GM19043 (cell line): ENCODE measurements around the gene KHK.

Source experiments
- ATAC-seq: cut with Tn5 transposase; IDR thresholded peaks from one replicate; pipeline ENCODE4 v1.9.1; 2021; ENCODE audit warnings: low read depth; ENCODE audit not compliant: unreplicated experiment

Gene KHK

DNA sequence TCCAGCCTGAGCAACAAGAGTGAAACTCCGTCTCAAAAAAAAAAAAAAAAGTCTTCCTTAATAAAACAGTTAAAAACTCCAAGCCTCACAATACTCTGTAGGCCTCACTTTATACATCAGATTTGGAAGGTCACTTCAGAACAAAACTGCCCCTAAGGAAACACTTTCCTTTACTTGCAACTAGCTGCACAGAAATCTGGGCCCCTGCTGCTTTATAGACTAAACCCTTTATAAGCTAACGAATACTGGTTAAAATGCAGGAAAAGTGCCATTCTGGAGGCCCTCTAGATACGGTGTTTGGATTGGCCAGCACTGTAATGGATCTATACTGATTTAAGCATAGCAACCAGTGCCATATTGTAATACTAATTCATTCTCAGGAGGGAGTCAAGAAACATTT is 38.5 kb downstream of the KHK start:
- ATAC-seq, result no peak

DNA sequence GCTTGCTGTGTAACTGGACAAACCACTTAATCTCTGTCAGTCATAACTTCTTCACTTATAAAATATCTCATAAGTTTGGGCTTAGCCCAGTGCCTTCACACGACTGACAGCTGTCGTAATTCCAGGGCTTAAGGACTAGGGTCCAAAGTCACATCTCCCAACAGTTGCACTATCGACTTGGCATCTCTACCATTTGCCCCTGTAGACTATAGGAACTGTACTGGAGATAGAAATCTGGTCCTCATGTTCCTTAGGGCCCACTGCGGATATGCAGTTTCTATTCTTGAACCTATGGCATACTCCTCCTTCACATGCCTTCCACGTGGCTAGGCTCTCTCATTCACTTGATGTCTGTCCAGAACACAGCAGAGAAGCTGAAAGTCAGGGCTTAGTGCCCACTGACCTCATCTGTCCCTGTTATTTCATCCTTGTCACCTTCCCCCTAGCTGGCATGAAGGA is 39.7 kb downstream of the KHK start:
- no peak for ATAC-seq

DNA sequence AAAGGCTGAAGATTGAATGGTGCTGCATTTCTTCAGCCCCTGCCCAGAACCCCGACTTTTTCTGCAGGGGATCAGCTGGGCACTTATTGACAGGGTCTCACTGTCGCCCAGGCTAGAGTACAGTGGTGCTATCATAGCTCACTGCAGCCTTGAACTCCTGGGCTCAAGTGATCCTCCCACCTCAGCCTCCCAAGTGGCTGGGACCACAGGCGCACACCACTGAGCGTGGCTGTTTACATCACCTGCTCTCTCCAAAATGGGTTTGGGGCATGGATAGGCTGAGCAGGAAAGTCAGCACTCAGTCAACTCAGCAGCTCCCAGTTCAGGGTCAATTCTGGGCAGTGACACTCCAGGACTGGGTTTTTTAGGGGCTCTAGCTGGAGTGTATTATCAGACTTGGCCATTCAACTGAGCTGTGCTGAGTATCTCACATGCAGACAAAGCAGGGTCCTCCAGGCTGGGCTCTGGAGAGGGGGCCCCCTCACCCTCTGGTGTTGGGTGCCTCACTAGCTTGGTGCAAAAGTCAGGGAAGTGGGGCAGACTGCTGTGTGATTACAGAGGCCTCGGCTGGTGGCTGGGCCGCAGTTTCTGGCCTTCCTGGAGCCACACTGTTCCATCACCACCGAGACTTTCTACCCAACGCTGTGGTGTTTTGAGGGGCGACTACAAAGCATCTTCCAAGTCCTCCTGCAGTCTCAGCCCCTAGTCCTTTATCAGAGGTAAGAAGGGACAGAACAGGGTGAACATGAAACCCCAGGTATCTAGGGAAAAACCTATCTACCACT is 41.5 kb downstream of the KHK start:
- no peak for ATAC-seq

DNA sequence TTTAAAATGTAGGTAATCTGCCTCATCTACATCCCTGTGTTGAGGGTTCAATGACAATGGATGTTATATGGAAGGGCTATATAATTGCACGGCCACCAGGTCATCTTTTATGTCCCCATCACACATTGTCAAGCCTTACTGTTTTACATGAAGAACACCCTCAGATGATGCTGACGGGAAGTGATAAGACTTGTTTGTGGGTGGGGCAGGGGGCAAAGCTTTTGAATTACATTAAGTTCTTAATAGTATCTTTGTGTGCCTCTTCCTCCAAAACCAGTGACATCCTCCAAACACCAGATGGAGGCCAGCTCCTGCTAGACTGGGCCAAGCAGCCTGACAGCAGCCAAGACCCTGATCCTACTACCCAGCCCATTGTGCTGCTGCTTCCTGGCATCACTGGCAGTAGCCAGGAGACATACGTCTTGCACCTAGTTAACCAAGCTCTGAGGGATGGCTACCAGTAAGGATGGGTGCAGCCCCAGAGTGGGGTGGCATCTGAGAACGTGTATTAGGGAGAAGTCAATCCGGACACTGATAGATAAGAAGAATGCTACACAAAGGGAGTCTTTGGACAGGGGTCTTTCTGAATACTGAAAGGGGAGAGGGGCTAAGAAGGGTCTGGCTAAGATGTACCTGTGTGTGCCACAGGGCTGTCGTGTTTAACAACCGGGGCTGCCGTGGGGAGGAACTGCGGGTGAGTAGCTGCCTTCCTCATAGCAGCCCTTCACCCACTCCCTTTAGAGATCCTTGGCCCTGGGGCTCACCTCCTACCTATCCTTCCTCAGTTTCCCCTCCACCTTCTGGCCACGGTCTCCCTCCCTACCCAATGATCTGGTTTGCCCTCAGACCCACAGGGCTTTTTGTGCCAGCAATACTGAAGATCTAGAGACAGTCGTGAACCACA is 42.3 kb downstream of the KHK start:
- ATAC-seq, result no peak

DNA sequence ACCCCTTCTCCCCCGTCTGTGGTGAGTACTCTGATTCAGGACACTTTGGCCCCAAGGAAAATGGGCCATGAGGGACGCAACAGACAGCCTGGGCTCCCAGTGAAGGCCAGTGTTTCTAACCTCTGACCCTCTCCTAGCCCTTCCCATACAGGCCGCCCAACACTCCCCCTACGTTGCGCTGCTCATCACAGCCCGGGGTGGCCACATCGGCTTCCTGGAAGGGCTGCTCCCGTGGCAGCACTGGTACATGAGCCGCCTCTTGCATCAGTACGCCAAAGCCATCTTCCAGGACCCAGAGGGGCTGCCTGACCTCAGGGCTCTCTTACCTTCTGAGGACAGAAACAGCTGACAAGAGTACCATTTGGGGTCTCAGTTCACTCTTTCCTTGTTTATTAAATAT is 43.8 kb downstream of the KHK start:
- no peak for ATAC-seq

DNA sequence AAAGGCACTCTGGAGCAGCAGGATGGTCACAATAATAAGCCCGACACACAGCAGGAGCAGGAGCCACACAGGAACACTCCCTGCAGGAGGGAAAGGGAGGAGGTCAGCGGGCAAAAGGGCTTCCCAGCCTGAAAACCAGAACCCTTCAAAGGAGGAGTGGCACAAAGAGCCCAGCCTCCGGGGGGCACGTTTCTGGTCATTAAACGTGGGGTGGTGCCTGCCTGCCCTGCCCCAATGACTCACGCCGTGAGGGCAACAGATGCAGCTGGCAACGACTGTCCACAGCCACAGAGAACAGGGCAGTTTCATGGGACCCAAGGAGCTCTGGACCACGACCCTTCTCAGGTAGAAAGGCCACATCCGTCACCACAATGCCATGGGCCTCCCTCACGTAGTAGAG is 44.9 kb downstream of the KHK start:
- no peak for ATAC-seq

DNA sequence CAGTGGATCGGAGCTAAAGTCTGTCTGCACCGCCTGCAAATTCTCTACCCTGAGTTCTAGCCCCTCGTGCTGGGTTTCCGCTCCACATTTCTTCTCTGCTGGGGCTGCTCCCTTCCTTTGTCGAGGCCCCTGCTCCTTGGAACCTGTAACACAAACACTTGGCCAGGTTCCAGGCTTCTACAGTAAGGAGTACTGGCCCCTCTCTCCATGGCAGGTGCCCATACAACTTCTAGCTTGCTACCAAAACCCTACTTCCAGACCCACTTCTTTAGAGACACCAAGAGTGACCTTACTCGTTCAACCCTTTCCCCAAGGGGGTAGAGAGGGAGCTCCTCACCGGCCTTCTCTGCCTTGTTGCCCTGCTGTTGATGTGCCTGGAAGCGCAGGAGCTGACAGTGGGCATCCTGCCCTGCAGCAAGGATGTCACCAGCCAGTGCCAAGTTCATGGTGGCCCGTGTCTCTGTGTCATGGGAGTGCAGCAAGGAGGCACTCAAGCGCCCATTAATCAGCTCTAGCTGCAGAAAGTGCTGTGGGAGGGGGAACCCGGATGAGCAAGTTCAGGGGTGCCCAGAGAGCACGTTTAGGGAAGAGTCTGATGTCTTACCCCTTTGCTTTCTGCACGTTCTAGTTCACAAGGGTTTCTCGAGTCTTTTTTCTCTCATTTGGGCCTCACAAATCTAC is 46.8 kb downstream of the KHK start:
- ATAC-seq, result no peak

DNA sequence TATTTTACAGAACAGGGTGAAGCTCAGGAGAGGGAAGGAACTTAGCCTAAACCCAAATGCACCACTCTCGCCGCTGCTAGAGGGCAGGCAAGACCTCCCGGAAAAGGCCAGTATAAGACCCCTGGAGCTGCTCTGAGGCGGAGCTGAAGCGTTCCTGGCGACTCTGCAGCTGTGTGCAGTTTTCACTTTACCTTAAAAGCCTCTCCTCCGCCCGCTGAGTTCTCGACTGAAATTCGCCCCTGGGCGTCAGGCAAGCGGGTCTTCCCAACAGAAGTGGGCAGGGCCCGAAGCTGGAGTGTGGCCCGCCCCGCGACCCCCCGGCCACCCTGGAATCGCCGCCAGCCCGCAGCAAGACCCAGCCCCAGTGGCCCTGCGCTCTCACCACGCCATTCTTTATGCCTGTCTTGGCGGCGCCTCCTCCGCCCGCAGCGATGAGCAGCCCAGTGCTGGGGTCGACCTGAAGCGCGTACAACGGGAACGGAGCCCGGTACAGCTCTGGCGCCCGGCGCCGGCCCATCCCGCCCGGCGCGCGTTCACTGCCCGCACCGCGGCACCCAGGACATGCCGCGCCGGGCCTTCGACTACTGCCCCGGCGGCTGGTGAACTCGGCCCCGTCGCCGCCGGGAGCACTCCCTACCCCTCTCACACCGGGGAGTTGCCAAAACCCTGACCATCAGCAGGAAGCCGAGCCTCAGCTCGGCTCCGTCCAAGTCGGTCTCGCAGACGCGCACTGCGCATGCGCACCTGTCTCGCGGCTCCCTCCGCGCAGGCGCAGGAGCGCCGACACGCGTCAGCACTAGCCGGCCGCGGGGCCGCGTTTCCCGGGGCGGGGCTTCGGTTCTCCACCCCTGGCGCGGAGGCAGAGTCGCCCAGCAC is 47.6 kb downstream of the KHK start, which contains the start of gene PREB:
TSS of gene PREB (minus strand) at position 732 of the 876 bp plus-strand sequence. CDS start at position 517, 215 bp downstream.
- ATAC-seq, result peak; percentile 78

DNA sequence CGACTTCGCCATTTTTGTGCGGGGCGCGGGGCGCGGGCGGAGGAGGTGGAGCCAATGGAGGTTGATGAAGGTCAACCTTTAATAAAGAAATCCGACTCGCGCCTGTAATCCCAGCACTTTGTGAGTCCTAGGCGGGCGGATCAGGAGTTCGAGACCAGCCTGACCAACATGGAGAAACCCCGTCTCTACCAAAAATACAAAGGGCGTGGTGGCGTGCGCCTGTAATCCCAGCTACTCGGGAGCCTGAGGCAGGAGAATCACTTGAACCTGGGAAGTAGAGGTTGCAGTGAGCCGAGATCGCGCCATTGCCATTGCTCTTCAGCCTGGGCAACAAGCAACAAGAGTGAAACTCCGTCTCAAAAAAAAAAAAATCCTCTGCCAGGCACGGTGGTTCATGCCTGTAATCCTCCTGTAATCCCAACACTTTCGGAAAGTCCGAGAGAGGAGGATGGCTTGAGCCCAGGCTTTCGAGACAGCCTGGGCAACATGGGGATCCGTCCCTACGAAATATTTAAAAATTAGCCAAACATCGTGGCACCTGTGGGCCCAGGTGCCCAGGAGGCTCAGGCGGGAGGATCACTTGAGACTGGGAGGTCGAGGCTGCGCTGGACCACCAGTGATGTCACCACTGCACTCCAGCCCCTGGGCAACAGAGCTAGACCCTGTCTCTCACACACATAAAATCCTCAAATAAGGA is 48.4 kb downstream of the KHK start:
- ATAC-seq, result no peak

DNA sequence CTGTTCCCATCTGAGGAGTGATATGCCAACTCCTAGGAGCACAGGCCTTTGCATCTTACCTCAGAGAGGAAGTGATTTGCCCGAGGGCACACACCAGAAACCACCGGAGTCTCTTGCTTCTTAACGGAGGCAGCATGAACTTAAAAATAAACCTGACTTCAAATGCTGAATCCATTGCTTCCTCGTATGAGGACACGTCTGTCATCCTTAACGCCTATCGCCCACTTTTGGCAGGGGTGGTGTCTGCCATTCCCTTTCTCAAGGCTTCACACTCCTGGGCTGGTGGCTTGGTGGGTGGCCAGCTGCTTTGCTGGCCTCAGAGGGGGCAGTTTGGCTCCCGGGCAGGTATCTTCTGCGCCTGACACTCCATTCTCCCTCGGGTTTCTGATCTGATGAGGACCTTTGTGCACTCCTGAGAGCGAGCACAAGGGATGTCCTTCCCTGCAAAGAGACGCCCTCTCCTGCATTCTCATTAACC is 48.9 kb downstream of the KHK start:
- ATAC-seq, result no peak

DNA sequence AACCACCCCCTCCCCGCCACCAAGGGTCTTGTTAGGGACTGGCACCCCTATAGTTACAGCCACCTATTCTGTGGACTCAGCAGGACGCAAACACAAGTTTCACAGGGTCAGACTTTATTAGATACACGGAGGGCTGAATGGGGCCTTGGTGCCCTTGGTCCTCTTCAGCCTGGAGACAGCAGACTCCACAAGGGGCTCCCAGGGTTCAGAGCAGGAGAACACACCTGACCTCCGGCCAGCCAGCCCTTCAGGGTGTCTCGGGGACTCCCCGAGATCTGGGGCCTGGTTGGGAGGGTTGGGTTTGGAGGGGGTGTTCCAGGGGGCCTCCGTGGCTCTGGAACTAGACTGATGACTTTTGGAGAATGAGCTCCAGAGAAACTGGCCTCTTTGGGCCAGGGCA is 50.2 kb downstream of the KHK start:
- no peak for ATAC-seq

DNA sequence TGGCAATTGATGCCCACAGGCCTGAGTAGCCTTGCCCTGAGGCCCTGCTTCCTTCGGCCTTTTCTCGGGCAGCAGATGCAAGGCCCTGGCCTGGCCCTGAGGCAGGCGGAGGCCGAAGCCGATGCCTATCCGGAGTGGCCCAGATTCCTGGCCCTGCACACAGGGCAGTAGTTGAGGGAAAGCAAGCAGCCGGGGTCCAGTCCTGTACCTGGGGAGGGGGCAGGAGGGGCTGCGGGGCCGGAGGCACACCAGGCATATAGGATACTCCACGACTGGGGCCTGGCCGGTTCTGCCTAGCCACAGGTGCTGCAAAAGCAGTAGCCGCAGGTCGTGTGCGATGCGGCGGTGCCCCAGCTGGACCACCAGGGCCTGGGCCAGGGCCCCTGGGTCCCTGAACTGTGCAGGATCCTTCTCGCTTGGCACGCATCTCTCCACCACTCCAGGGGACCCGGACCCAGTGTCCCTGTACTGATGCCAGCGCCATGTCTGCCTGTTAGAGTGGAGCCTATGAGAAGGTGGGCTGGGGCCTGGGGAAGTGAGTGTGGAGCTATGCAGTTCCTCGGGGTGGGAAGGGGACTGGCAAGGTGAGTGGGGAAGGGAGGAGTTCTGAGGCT is 50.9 kb downstream of the KHK start:
- no peak for ATAC-seq

DNA sequence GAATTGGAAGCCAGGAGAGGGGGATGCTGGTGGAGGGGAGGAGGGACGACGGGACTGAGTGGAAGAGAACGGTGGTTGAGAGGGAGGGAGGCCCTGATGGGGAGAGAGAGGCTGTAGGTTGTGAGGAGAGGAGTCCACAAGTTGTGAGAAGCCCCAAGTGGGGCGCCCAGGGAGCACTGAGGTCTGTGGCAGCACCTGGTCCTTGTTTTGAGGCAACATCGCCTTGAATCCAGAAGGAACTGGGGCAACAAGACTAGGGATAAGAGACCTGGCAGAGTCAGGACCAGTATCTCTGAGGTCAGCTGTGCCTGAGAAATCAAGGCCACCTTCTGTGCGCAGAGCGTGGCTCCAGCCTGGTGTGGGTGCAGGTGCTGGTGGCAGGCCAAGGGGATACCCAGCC is 51.5 kb downstream of the KHK start:
- no peak for ATAC-seq

DNA sequence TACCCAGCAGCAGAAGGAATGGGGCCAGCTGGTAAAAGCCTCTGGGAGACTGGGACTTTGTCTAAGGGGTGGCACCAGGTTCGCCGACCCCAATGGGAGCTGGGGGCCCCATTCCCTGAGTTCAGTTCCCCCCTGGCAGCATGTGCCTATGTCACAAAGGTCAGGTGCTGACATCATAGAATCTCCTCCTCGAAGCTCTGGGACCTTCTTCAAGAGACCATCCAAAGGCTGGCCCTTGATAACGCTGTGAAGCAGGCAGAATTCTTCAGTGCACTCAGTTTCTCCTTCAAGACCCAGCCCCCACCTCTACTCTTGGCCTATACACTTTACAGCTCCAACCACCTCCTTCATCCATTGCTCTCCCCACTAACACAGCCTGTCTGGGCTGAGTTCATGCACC is 52.7 kb downstream of the KHK start, which contains the start of gene PRR30:
TSS of gene PRR30 (minus strand) at position 101 of the 400 bp plus-strand sequence. CDS start 1,081 bp downstream, outside the sequence.
- ATAC-seq, result no peak

DNA sequence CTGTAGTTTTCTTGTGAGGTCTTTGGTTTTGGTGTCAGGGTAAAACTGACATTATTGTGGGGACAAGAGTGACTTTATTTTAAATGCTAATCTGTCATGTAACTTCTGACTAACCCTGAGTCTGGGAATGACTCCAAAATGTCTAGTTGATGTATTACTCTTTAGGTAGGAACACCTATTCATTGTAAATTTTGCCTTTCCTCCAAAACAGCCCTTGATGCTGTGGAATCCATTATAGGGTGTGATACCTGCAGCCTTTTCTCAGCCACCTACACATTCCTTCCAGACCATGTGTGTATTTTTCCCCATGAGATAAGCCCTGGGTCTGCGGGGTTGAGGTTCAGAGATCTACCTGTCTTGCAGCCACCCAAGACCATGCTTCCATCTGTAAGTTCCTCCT is 56.7 kb downstream of the KHK start:
- ATAC-seq, result no peak

DNA sequence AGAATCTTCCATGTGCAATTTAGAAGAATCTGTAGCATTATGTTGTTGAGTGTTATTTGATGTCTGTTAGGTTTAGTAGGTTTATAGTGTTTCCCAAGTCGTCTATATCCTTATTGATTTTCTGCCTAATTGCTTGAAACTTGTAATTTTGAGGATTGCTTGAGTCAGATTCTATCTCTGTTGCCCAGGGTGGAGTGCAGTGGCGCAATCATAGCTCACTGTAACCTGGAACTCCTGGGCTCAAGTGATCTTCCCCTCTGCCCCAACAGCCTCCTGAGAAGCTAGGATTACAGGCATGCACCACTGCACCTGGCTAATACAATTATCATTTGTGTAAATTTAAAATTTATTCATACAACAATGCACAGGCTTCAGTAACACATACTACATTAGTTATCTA is 59.1 kb downstream of the KHK start:
- no peak for ATAC-seq

DNA sequence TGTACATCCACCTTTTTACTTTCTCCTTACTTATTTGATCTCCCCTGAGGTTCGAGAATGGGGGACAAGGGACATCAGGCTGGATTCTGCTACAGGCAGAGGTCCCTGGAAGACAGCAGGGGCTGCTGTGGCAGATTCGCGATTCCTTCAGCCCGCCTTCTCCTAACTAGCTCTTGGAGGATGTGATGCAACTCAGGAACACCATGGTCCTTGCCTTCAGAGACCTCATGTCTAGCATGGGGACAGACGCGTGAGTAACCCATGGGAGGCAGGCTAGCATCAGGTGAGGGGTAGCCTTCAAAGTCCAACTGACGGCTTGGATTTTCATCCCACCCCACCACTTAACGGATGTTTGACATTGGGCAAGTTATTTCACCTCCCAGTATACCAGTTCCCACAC is 61.4 kb downstream of the KHK start:
- no peak for ATAC-seq

DNA sequence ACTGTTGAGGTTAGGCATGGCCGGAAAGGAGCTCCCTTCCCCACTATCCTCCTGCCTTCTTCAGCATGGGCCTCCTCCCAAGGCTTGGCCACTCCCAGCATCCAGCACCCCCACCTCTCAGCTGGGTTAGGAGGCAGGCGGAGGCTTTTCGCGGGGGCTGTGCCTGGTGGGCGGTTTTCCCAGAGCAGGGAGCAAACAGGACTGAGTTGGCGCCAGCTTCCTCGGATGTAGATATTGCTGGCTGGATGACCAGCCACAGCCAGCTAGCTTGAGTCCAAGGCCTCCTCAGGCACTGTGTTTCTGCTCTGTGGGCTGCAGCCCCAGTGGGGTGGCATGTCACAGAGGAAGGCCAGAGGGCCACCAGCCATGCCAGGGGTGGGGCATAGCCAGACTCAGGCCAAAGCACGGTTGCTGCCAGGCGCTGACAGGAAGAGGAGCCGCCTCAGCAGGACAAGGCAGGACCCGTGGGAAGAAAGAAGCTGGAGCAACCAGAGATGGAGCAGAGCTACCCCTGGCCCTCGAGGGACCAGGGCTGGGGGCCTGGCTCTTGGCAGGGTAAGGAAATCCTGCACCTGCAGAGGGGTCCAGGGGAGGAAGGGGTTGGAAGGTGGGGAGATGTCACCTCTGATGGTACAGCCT is 62.3 kb downstream of the KHK start, which contains the start of gene TCF23:
TSS of gene TCF23 (plus strand) at position 204 of the 639 bp plus-strand sequence. CDS start at position 334, 130 bp downstream.
- no peak for ATAC-seq
